T-helper 22 cell (primary cell): ENCODE measurements around the gene IFT81.
"Not testable (repeated sequence)": the region's sequence is repeated elsewhere in the genome, so short reads cannot be mapped to it uniquely, and the experiment has no call there.

Source experiments
- DNase-seq: peaks from one replicate; pipeline ENCODE4 v3.0.0-alpha.2; 2020; ENCODE audit warnings: low read depth

The IFT81 gene

GRCh38 chr12:110108309-110109036 is 15.7 kb upstream of the IFT81 start:
- DNase-seq = no peak

- no peak for DNase-seq
Measured at GRCh38 chr12:110109037-110109836, 14.9 kb upstream of the IFT81 start.

GRCh38 chr12:110109837-110110535 is 14.2 kb upstream of the IFT81 start:
- DNase-seq = no peak

- DNase-seq = no peak
Measured at GRCh38 chr12:110111476-110112334, 12.5 kb upstream of the IFT81 start.

- DNase-seq = no peak
Measured at GRCh38 chr12:110112335-110112660, 11.9 kb upstream of the IFT81 start.

- DNase-seq = no peak
Measured at GRCh38 chr12:110114528-110114937, 9.6 kb upstream of the IFT81 start.

- no peak for DNase-seq
Measured at GRCh38 chr12:110115675-110116074, 8.5 kb upstream of the IFT81 start.

- no peak for DNase-seq
Measured at GRCh38 chr12:110116623-110117022, 7.5 kb upstream of the IFT81 start.

- not testable (repeated sequence) for DNase-seq
Measured at GRCh38 chr12:110117210-110117609, 6.9 kb upstream of the IFT81 start.

- no peak for DNase-seq
Measured at GRCh38 chr12:110117956-110118685, 6.0 kb upstream of the IFT81 start.

- no peak for DNase-seq
Measured at GRCh38 chr12:110122929-110123328, 1.2 kb upstream of the IFT81 start.

- DNase-seq = no peak
Measured at GRCh38 chr12:110123919-110124268, 263 bp upstream of the IFT81 start.

- no peak for DNase-seq
Measured at GRCh38 chr12:110126557-110126956, 2.4 kb downstream of the IFT81 start.

- DNase-seq = no peak
Measured at GRCh38 chr12:110134691-110135411, 10.7 kb downstream of the IFT81 start.

- no peak for DNase-seq
Measured at GRCh38 chr12:110135806-110136205, 11.6 kb downstream of the IFT81 start.

- DNase-seq = no peak
Measured at GRCh38 chr12:110137786-110138185, 13.6 kb downstream of the IFT81 start.

- no peak for DNase-seq
Measured at GRCh38 chr12:110141389-110141788, 17.2 kb downstream of the IFT81 start.

GRCh38 chr12:110146986-110147385 is 22.8 kb downstream of the IFT81 start:
- DNase-seq = no peak

- DNase-seq = no peak
Measured at GRCh38 chr12:110149086-110149660, 25.0 kb downstream of the IFT81 start.

- DNase-seq = no peak
Measured at GRCh38 chr12:110156766-110157165, 32.6 kb downstream of the IFT81 start.
